ENCODE results near the gene MAP4K3. TPM values are rescaled to one million over a fixed set of nuclear protein-coding genes. Genes with fewer than 3 reads are reported as not detected.
"Not testable (repeated sequence)": the region's sequence is repeated elsewhere in the genome, so short reads cannot be mapped to it uniquely, and the experiment has no call there.

Gene MAP4K3
- total and polyA plus RNA-seq, 10 of the 15 experiments (the other 5 are each of a cell fraction or from before 2014, with no cell fraction given), result 0.04 to 0.95 (median 0.21) TPM; not detected in 1

DNA sequence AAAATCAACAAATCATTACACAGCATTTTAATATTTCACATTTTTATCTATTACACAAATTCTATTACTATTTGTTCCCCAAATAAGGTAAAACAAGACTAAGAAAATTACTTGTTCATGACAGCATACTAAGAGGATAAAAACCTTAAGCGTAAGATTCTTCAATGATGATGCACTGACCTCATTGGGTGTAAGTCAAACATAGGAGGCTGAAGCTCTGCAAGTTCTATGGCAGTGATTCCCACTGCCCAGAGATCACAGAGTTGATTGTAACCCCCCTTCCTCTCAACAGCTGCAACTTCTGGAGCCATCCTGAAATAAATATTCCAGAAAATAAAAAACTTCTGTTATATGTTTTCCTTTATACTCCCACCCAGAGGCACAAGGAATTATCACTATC lies 111.1 kb downstream of the MAP4K3 start (continued):
- no peak for TF ChIP-seq CEBPZ (IDR thresholded peaks at IDR 0.05; ENCODE audit: low read depth, low read length)

GRCh38 chr2:39321056-39322035 lies 115.7 kb downstream of the MAP4K3 start:
- ATAC-seq; H3K4me2 ChIP-seq (ENCODE audit: control insufficient read depth, insufficient read depth); H2AFZ ChIP-seq (ENCODE audit: control insufficient read depth, low read depth, low read length); in situ Hi-C loops (cut with MboI); BruUV-seq (replicated peaks); CTCF ChIA-PET; H3K27me3 ChIP-seq (replicated peaks in 1 of 2; ENCODE audit: control insufficient read depth in 2 of 2, insufficient read depth in 2 of 2, low read length in 1 of 2); POLR2A ChIA-PET; RAD21 ChIA-PET (ENCODE audit: unreplicated experiment); H3K36me3 ChIP-seq (ENCODE audit: control insufficient read depth in 2 of 2, insufficient read depth in 2 of 2, low read length in 1 of 2); intact Hi-C loops (cut with micrococcal nuclease; ENCODE audit: unreplicated experiment); FAIRE-seq; H3K4me3 ChIP-seq; H3K9ac ChIP-seq (ENCODE audit: control insufficient read depth, insufficient read depth, low read length); H3K9me3 ChIP-seq (replicated peaks; ENCODE audit: control insufficient read depth, insufficient read depth, low read length); H3K27ac ChIP-seq (ENCODE audit: control insufficient read depth, insufficient read depth); SMC1A ChIA-PET (ENCODE audit: uncharacterized antibody, unreplicated experiment); H3K4me1 ChIP-seq (ENCODE audit: control insufficient read depth, insufficient read depth, low read length); H4K20me1 ChIP-seq (ENCODE audit: control insufficient read depth, insufficient read depth); H3K79me2 ChIP-seq (ENCODE audit: control insufficient read depth, insufficient read depth, low read length); DNase-seq (ENCODE audit: low read depth, low spot score): not testable (repeated sequence)
- 91% methylated on average over 16 of the region's 16 CpGs for WGBS (ENCODE audit: insufficient coverage, insufficient replicate concordance, low lambda C conversion rate, missing lambda C conversion rate)
